GM12878 (cell line): Measurements from ENCODE around the gene CDCP1. TPM values are rescaled to one million over a fixed set of nuclear protein-coding genes. Genes with fewer than 3 reads are reported as not detected.
A peak's percentile ranks its signal among the peaks of the same experiment; 100 is the strongest.

ENCODE experiments used
- BHLHE40 ChIP-seq, 2 experiments: fragments of 450-650 bp in 1 of 2; IDR thresholded peaks; 2 replicates each; pipeline ENCODE4 v1.6.1; 2011 to 2017; ENCODE audit warnings: low read depth in 2 of 2, borderline replicate concordance in 1 of 2, improper control_type of control experiment in 1 of 2, low read length in 1 of 2, mild to moderate bottlenecking in 1 of 2
- CBFB ChIP-seq: IDR thresholded peaks from 2 replicates; pipeline ENCODE4 v1.6.1; 2016; ENCODE audit warnings: antibody characterized with exemption, low read depth
- CEBPZ ChIP-seq: fragments of 150-350 bp; IDR thresholded peaks from 2 replicates; pipeline ENCODE4 v1.6.1; 2016; ENCODE audit warnings: low read depth, low read length
- CREM ChIP-seq: IDR thresholded peaks from 2 replicates; pipeline ENCODE4 v1.6.1; 2014; ENCODE audit warnings: antibody characterized with exemption, low read depth
- DPF2 ChIP-seq: fragments of 450-650 bp; IDR thresholded peaks from 2 replicates; pipeline ENCODE4 v1.6.1; 2017; ENCODE audit warnings: mild to moderate bottlenecking
- IKZF2 ChIP-seq, 2 experiments: fragments of 450-650 bp; IDR thresholded peaks; 2 replicates each; pipeline ENCODE4 v1.6.1; 2017; ENCODE audit warnings: mild to moderate bottlenecking in 2 of 2, moderate library complexity in 2 of 2
- KDM1A ChIP-seq: fragments of 200-600 bp; sonication (generic); IDR thresholded peaks from 2 replicates; pipeline ENCODE4 v1.6.1; 2016; ENCODE audit warnings: borderline replicate concordance
- MLLT1 ChIP-seq: fragments of 450-650 bp; IDR thresholded peaks from 2 replicates; pipeline ENCODE4 v1.6.1; 2016; ENCODE audit warnings: mild to moderate bottlenecking
- NFIC ChIP-seq: IDR thresholded peaks from 2 replicates; pipeline ENCODE4 v1.6.1; 2012; ENCODE audit warnings: low read depth, mild to moderate bottlenecking, inconsistent platforms, low read length, moderate library complexity
- PBX3 ChIP-seq: IDR thresholded peaks from 2 replicates; pipeline ENCODE4 v1.6.1; 2011; ENCODE audit warnings: mild to moderate bottlenecking, low read depth, low read length, moderate library complexity; ENCODE audit not compliant: insufficient replicate concordance
- PML ChIP-seq: IDR thresholded peaks from 2 replicates; pipeline ENCODE4 v1.6.1; 2012; ENCODE audit warnings: low read length, inconsistent platforms
- RELB ChIP-seq: fragments of 450-650 bp; IDR thresholded peaks from 2 replicates; pipeline ENCODE4 v1.6.1; 2017; ENCODE audit warnings: low read depth, mild to moderate bottlenecking, moderate library complexity
- RUNX3 ChIP-seq: IDR thresholded peaks from 2 replicates; pipeline ENCODE4 v1.6.1; 2012; ENCODE audit warnings: low read length, inconsistent platforms
- SKIL ChIP-seq: fragments of 450-650 bp; IDR thresholded peaks from 2 replicates; pipeline ENCODE4 v1.6.1; 2017; ENCODE audit warnings: mild to moderate bottlenecking, low read depth, inconsistent platforms; ENCODE audit not compliant: poor library complexity, severe bottlenecking
- SUPT20H ChIP-seq: IDR thresholded peaks from 2 replicates; pipeline ENCODE4 v1.6.1; 2011; ENCODE audit warnings: low read depth, mild to moderate bottlenecking, low read length, moderate library complexity, borderline replicate concordance; ENCODE audit not compliant: control insufficient read depth
- TAF1 ChIP-seq: IDR thresholded peaks from 2 replicates; pipeline ENCODE4 v1.6.1; 2011; ENCODE audit warnings: mild to moderate bottlenecking, low read depth, low read length, borderline replicate concordance
- ZBED1 ChIP-seq: IDR thresholded peaks from 2 replicates; pipeline ENCODE4 v1.6.1; 2016; ENCODE audit warnings: borderline replicate concordance
- ZSCAN29 ChIP-seq: fragments of 450-650 bp; IDR thresholded peaks from 2 replicates; pipeline ENCODE4 v1.6.1; 2017; ENCODE audit warnings: mild to moderate bottlenecking, moderate library complexity
- polyA plus RNA-seq, 11 experiments: library from polyadenylated mRNA; depleted of rRNA in 4 of 11; unstranded in 6 of 11; stranded (reverse) in 5 of 11; fragments of >200 nt; fragmentation: Nextera tagmentation in 4 of 11; fragmentation: Illumina TruSeq in 1 of 11; extraction: Ambion mirVana in 4 of 11; extraction: Trizol in 1 of 11; gene quantifications; 1 replicate in 1 of 11; 2 replicates in 10 of 11; pipeline versions ENCODE4 v1.2.1 to v1.2.3, GENCODE V29; 2011 to 2016; ENCODE audit warnings: inconsistent platforms in 2 of 11, missing spikeins in 2 of 11, low read depth in 1 of 11
- total RNA-seq, 4 experiments: library from RNA; depleted of rRNA in 3 of 4; stranded (reverse); fragments of >200 nt in 3 of 4; fragmentation: Illumina TruSeq in 1 of 4; extraction: Trizol in 1 of 4; gene quantifications; 2 replicates each; pipeline versions ENCODE4 v1.2.1 to v1.2.3, GENCODE V29; 2013 to 2021

CDCP1 gene
- total and polyA plus RNA-seq, 10 of the 15 experiments (the other 5 are each of a cell fraction or from before 2014, with no cell fraction given), result 0.35 to 2.2 (median 0.86) TPM

GRCh38 chr3:45143673-45144671 is 2.2 kb downstream of the CDCP1 start (continued):
- TF ChIP-seq RELB, result peak; percentile 27; the same call in 1 of the 2 replicates
- TF ChIP-seq PML, result no peak
- no peak for TF ChIP-seq KDM1A
- TF ChIP-seq RUNX3, result no peak
- TF ChIP-seq ZSCAN29, result no peak
- TF ChIP-seq DPF2, result 0 out of 2 replicates have a peak, but pooled peaks have one; percentile 31
- no peak for TF ChIP-seq SUPT20H
- TF ChIP-seq NFIC, result no peak
- no peak for TF ChIP-seq CEBPZ
- TF ChIP-seq BHLHE40 (IDR thresholded peaks at IDR 0.05; ENCODE audit: borderline replicate concordance in 1 of 2, low read depth in 2 of 2, low read length in 1 of 2), result peak in 1 of 2 experiments; percentile 21; a peak in 1 of 4 replicates
- TF ChIP-seq ZBED1, result no peak
- no peak for TF ChIP-seq MLLT1
- no peak for TF ChIP-seq CREM
- TF ChIP-seq TAF1, result no peak
- TF ChIP-seq SKIL, result no peak
- TF ChIP-seq CBFB, result no peak
- peak; percentile 48 to 58; a peak in 2 of 4 replicates for TF ChIP-seq IKZF2 (IDR thresholded peaks at IDR 0.05)
- TF ChIP-seq PBX3, result no peak
